Peyer's patch (tissue), 4 donors: ENCODE data around the gene BPIFB6. TPM values are rescaled to one million over a fixed set of nuclear protein-coding genes. Genes with fewer than 3 reads are reported as not detected.

Experiments
- DNase-seq, 3 donors: peaks; one replicate each; pipeline ENCODE4 v3.0.0-alpha.2; 2017 to 2019
- H3K27ac ChIP-seq, 4 donors: fragments of 200-600 bp; sonication (generic); one replicate each; pipeline ENCODE4 v1.5.1; 2016 to 2019
- H3K27me3 ChIP-seq, 2 donors: fragments of 200-600 bp; sonication (generic); one replicate each; pipeline ENCODE4 v1.5.1; 2019
- H3K36me3 ChIP-seq, 3 donors: fragments of 200-600 bp; sonication (generic); one replicate each; pipeline ENCODE4 v1.5.1; 2016 to 2019
- H3K4me1 ChIP-seq, 4 donors: fragments of 200-600 bp; sonication (generic); one replicate each; pipeline ENCODE4 v1.5.1; 2016 to 2019
- H3K4me3 ChIP-seq, 4 donors: fragments of 200-600 bp; sonication (generic); 1 replicate in 3 of 4; 2 replicates in 1 of 4; pipeline ENCODE4 v1.5.1; 2016 to 2019; ENCODE audit warnings: mild to moderate bottlenecking in 1 of 4
- H3K9me3 ChIP-seq, 4 donors: fragments of 200-600 bp; sonication (generic); one replicate each; pipeline ENCODE4 v1.5.1; 2016 to 2019; ENCODE audit warnings: mild to moderate bottlenecking in 1 of 4
- POLR2A ChIP-seq, 2 donors: fragments of 450-650 bp; IDR thresholded peaks; one replicate each; pipeline ENCODE4 v1.5.1; 2017; ENCODE audit warnings: antibody characterized with exemption in 2 of 2, mild to moderate bottlenecking in 2 of 2, moderate library complexity in 2 of 2
- total RNA-seq, 4 donors: library from RNA; depleted of rRNA; stranded (reverse); fragments of >200 nt; gene quantifications; one replicate each; pipeline ENCODE4 v1.1.0, GENCODE V29; 2016
- TF ChIP-seq, protein P1 (sequence below), 6 experiments: fragments of 450-650 bp in 4 of 6; fragments of 200-600 bp in 2 of 6; sonication (generic) in 1 of 6; IDR thresholded peaks; one replicate each; pipeline ENCODE4 v1.5.1; 2017 to 2019; ENCODE audit warnings: antibody characterized with exemption in 6 of 6, mild to moderate bottlenecking in 3 of 6, moderate library complexity in 1 of 6

The BPIFB6 gene
- total RNA-seq, 4 donors from 2014 or later: not detected

DNA sequence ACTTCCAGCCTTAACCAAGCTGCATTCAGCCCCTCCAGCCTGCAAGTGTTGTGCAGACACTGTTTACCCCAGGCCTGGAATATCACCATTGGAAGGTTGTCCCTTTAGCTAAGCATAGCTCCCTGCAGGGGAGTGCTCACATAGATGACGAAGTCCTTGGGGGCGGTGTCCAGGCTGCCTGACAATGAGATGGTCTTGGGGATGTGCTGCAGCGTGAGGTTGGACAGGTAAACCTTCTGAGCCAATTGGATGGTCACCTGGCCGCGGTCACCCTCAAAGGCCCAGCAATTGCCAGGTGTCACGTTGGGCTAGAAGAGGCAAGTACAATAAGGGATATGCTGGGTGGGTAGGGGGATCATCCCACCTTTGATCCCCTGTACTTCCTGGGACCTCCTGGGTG is 45.9 kb upstream of the BPIFB6 start:
- H3K27me3 ChIP-seq: no peaks in the 10 kb centered on the region
- TF ChIP-seq, protein P1, sequence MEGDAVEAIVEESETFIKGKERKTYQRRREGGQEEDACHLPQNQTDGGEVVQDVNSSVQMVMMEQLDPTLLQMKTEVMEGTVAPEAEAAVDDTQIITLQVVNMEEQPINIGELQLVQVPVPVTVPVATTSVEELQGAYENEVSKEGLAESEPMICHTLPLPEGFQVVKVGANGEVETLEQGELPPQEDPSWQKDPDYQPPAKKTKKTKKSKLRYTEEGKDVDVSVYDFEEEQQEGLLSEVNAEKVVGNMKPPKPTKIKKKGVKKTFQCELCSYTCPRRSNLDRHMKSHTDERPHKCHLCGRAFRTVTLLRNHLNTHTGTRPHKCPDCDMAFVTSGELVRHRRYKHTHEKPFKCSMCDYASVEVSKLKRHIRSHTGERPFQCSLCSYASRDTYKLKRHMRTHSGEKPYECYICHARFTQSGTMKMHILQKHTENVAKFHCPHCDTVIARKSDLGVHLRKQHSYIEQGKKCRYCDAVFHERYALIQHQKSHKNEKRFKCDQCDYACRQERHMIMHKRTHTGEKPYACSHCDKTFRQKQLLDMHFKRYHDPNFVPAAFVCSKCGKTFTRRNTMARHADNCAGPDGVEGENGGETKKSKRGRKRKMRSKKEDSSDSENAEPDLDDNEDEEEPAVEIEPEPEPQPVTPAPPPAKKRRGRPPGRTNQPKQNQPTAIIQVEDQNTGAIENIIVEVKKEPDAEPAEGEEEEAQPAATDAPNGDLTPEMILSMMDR (IDR thresholded peaks at IDR 0.05): no peak
- no peak for TF ChIP-seq POLR2A (IDR thresholded peaks at IDR 0.05)
- H3K4me3 ChIP-seq: no peak overlapping the region
- no peak for DNase-seq
- no peaks in the 10 kb centered on the region for H3K4me1 ChIP-seq
- no peaks in the 10 kb centered on the region for H3K9me3 ChIP-seq
- no peaks in the 10 kb centered on the region for H3K36me3 ChIP-seq
- H3K27ac ChIP-seq: no peak overlapping the region

DNA sequence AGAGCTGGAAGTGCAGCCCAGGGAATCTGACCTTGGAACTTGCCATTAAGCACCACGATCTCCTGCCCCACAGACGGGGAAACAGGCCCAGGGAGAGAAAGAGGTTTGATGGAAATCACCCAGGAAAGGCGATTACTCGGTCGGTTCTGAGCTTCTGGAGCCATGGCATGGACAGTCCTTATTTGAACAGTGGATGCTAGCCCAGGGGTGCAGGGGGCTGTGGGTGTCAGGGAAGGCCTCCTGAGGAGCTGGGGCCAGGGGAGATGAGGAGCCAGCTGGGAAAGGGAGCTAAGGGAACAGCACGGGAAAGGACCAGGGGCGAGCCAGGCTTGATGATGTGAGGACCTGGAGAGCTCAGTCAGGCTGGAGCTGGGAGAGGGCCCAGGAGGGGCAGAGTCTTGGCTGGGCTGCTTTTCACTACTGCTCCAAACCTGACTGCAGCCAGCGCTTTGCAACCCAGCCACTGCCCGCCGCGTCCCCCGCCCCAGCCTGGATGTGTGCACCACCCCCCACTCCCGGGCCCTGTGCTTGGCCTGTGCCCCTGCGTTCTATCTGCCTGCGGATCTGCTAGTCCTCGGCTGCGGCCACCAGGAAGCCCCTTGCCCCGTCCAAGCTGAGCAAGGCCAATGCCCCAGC is 45.0 kb upstream of the BPIFB6 start:
- no peak for DNase-seq
- Histone ChIP-seq H3K4me3 (no peak overlapping the region), H3K27me3 (no peaks in the 10 kb centered on the region), H3K4me1 (no peaks in the 10 kb centered on the region), H3K27ac (no peak overlapping the region), H3K9me3 (no peaks in the 10 kb centered on the region), H3K36me3 (no peaks in the 10 kb centered on the region)
- no peak for TF ChIP-seq POLR2A (IDR thresholded peaks at IDR 0.05)
- TF ChIP-seq, protein P1 (IDR thresholded peaks at IDR 0.05): no peak

DNA sequence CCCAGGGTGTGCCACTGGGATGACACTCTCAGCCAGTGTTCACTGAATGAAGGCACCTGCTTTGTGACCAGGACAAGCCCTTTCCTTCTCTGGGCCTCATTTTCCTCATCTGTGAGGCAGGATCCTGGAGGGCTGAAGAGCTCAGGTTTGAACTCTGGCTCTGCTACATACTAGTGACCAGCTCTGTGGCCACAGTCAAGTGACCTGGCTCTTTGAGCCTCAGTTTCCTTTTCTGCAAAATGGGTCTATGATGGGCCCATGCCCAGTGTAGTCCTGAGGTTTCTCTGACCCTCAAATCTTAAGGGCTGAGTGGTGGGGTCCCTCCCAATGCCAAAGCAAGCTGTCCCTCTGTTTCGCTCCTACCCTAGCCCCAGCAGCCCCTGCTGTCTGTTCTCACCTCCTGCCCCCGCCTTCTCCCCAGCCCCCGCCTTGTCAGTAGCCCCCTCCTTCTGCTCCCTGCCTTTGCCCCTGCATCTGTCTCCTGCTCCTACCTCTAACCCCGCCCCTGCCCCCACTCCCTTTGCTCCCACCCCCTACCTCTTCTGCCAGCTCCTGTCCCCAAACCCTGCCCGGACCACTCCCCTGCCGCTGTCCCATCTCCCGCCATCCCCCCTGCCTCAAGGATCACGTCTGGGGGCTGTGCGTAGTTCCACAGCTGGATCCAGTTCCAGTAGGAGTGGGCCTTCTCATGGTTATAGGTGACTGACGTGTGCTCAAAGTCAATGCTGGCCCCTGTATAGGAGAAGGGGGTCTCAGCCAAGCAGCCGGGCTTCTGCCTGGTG is 44.2 kb upstream of the BPIFB6 start:
- Histone ChIP-seq H3K27ac (no peak overlapping the region), H3K36me3 (no peaks in the 10 kb centered on the region), H3K4me3 (no peak overlapping the region), H3K4me1 (no peaks in the 10 kb centered on the region), H3K27me3 (no peaks in the 10 kb centered on the region), H3K9me3 (no peaks in the 10 kb centered on the region)
- no peak for TF ChIP-seq POLR2A (IDR thresholded peaks at IDR 0.05)
- TF ChIP-seq, protein P1 (IDR thresholded peaks at IDR 0.05): no peak
- no peak for DNase-seq

DNA sequence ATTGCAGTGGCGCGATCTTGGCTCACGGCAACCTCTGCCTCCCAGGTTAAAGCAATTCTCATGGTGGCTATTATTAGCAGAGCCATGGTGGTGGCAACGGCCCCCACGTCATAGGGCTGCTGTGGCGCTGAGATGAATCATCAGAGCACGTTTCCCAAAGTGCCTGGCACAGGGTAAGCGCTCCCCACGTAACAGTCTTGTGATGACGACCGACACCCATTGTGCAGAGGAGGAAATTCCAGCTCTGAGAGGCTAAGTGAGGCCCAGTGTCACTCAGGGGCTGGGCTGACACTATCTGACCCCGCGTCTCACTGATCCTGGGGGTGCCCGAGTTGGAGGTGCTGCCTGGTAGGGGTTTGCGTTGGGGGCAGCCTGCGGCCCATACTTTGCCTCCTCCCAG is 43.4 kb upstream of the BPIFB6 start:
- Histone ChIP-seq H3K36me3 (no peaks in the 10 kb centered on the region), H3K27ac (no peak overlapping the region), H3K9me3 (no peaks in the 10 kb centered on the region), H3K4me3 (no peak overlapping the region), H3K4me1 (no peaks in the 10 kb centered on the region), H3K27me3 (no peaks in the 10 kb centered on the region)
- no peak for DNase-seq
- TF ChIP-seq, protein P1 (IDR thresholded peaks at IDR 0.05): no peak
- no peak for TF ChIP-seq POLR2A (IDR thresholded peaks at IDR 0.05)

DNA sequence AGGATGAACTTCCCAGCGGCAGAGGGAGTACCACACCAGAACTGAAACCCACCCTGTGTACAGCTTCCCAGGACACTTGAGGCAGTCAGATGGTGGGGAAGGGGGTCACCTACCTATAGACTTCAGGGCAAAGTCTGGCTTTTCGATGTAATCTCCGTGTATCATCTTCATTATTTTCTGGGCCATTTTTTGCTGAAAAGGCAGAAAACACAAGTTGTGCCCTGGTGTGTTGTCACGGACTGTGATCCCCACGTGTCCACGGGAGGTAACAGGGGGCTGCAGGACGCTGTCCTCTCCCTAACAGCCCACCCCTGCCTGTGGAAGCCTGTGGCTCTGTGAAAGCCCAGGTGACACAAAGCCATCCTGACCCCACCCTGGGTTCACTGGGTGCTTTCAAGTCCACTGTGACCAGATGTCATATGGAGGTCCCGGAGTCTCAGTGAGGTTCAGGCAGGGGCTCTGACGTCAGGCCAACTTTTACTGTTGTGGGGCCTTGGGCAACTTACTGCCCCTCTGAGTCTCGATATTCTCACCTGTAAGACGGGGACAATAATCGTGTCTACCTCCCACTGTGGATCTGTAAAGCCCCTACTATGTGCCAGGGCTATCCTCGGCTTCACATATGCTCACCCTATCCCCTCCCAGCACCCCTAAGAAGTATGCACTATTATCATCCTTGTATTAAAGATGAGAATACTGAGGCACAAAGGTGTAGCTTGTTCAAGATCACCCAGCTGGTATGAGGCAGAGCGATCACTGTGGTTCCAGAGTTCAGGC is 41.8 kb upstream of the BPIFB6 start:
- no peaks in the 10 kb centered on the region for H3K9me3 ChIP-seq
- no peak for DNase-seq
- H3K4me3 ChIP-seq: no peak overlapping the region
- H3K27ac ChIP-seq: no peak overlapping the region
- H3K36me3 ChIP-seq: no peaks in the 10 kb centered on the region
- TF ChIP-seq POLR2A (IDR thresholded peaks at IDR 0.05): no peak
- TF ChIP-seq, protein P1 (IDR thresholded peaks at IDR 0.05): no peak
- no peaks in the 10 kb centered on the region for H3K27me3 ChIP-seq
- H3K4me1 ChIP-seq: no peaks in the 10 kb centered on the region
